HG03442 (cell line): ENCODE measurements around the gene OCIAD1.
"Not testable (repeated sequence)": the region's sequence is repeated elsewhere in the genome, so short reads cannot be mapped to it uniquely, and the experiment has no call there.

Experiments
- ATAC-seq: cut with Tn5 transposase; IDR thresholded peaks from one replicate; pipeline ENCODE4 v1.9.1; 2021; ENCODE audit warnings: mild to moderate bottlenecking, moderate library complexity; ENCODE audit not compliant: unreplicated experiment

The OCIAD1 gene

DNA sequence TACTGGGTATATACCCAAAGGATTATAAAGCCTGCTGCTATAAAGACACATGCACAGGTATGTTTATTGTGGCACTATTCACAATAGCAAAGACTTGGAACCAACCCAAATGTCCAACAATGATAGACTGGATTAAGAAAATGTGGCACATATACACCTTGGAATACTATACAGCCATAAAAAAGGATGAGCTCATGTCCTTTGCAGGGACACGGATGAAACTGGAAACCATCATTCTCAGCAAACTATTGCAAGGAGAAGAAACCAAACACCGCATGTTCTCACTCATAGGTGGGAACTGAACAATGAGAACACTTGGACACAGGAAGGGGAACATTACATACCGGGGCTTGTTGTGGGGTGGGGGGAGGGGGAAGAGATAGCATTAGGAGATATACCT, 58.9 kb downstream of the OCIAD1 start:
- not testable (repeated sequence) for ATAC-seq

DNA sequence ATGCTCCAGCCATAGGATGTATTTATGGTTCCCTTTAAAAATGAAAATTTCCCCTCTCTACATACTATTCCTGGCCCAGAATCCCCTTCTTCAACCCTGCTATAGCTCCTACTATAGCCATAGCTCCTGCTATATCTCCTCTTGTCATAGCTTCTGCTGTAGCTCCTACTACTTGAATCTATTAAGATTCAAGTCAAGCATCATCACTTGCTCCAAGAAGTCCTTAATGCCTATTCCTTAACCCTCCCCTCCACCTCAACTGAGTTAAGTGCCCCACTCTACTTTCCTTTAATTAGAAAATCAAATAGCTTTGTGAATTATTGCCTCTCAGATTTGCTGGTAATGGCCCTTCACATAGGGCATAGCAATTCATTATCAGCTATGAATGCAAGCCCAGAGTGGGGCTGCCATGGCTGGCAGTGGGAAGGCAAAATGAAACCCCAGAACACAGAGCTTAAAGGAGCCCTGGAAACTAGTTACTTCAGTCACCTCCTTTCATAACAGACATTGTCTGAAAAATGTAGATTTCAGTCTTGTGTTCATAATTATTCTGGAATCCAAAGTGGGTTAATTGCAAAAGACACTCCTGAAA, 60.2 kb downstream of the OCIAD1 start:
- ATAC-seq: no peak

DNA sequence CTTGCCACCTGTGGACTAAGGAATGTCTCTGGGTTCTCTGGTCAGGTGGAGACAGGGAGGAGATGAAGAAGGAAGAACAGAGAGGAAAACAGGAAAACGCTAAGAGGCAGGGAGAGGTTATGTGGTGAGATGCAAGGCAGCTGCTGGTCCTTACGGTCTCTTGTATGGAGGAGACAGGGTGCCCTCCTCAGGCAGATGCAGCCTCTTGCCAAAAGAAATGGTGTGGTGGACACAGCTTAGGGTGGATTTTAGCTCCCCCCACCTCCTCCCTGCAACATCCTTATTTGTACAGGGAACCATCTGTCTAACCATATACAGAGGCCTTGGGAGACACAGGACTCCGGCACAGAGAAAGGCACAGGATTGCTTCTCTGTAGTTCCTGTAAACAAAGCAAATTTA, 66.0 kb downstream of the OCIAD1 start:
- ATAC-seq: no peak

DNA sequence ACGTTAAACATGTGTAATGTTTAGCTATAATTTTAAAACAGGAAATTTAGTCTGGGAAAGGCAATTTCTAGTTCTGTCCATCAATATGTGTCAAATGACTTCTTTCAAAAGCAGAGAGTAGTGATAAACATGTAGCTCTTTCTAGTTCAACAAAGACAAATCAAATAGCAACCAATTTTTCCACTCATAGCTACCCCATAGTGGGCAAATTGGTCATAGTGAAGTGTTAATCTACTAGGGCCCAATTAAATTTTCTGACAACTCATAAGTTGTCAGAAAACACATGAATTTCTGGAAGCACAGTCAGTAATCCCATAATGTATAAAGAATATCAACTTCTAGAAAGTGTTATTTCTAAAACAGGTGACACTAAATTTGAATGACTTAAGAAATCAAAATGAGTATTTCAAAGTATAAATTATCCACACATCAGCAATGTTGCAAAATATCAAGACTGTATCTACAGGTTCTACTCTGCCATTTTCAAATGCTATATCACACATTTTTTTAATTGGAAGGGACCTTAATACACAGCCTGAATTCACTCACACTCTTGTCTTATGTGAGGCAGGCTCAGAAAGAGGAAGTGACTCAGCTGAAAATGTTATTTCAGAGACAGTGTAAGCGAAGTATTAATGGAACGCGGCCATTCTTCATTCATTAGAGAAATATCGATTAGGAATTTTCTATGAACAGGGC, 68.0 kb downstream of the OCIAD1 start:
- ATAC-seq: peak; percentile 77

DNA sequence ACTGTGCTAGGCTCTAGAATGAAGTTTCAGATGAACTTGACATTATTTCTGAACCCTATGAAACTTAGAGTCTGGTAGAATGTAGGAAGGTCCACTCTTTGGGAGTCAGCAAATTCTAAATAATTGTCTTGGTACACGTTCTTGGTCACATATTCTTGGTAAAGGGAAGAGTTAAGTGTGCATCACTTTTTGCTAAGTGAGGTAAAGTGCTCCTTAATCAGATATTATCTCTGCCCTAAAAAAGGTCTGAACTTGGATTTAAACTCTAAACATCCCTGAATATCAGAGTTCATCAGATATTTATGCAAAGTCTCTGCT, 68.5 kb downstream of the OCIAD1 start:
- no peak for ATAC-seq

DNA sequence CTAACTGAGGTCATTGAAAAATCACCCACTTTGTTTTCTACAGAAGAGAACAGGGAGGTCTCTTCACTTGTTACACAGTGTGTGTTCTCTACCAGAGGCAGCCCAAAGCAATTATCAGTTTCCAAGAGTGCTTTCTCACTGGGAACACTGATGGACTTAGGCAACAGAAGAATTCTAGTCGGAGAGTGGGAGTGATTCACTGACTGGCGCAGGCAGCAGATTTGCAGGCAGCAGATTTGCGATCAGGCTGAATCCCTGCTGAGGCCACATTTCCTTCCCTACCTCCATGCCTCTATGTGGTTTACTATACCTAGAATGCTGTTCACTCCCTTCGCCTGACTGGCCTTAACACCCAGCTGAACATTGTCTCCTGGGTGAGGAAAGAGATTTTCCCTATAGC, 69.1 kb downstream of the OCIAD1 start:
- ATAC-seq: no peak

DNA sequence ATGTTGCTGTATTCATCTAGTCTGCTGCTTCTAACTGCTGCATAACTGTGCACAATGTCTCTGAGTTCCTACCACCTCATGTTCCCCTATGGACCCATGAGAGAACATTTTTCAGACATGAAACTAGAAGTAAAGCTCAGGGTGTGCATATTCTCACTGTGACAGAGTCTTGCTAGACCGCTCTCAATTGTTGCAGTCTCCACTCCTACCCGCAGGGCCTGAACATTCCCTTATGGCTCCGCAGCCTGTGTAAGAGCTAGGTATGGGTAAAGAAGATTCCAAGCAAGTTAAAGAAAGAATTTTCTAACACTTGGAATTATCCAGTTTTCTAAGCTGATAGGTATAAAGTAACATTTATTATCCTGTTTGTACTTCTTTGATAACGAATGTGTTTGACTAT, 70.3 kb downstream of the OCIAD1 start:
- ATAC-seq: no peak

DNA sequence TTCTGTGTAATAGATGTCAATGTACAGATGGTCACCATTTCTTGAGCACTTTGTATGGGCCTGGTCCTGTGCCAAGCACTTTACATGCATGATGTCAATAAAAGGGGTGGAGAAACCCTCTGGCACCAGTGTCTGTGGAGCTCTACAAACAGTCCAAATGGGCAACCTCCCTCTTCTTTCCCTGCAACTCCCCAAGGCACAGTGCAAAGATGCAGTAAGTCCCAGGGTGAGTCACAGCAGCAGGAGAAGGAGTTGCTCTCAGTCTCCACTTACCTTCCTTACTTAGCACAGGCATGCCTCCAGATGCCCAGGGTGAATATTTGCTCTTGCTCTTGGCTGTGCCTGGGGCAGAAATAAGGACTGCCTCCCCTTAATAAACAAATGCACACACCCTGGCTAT, 71.4 kb downstream of the OCIAD1 start:
- ATAC-seq: no peak

DNA sequence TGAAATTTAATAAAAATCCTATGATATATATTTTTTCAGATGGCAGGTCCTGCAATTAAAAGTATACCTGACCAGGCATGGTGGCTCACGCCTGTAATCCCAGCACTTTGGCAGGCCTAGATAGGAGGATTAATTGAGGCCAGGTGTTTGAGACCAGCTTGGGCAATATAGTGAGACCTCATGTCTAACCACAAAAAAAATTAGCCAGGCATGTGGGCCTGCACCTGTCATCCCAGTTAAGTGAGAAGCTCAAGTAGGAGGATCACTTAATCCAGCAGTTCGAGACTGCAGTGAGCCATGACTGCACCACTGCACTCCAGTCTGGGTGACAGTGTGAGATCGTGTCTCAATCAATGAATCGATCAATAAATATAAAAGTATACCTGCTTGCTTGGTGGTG, 73.2 kb downstream of the OCIAD1 start:
- ATAC-seq: no peak

DNA sequence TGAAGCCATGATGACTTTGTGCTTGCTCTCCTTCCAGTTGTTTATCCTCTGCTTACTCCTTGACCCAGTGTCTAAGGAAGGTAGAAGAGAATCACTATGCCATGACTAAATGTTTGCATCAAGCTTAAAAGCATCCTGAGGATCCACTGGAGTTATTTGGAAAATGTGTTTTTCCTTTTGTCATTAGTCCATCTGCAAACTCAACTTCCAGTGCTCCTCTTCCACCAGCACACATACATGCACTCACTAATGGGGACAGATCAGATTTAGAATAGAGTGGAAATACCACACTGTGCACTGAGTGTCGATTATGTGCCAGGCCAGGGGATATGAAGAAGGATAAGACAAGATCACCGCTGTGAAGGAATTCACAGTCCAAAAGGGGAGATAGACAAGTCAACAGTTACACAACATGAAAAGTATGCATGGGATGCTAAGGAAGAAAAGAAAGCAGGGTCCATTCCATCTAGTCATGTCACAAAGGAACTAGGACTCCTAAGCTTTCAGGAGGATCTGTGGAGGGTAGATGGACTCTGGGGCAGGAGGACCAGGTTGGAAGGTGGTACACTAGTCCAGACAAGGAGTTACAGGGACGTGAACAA, 73.8 kb downstream of the OCIAD1 start:
- ATAC-seq: no peak

DNA sequence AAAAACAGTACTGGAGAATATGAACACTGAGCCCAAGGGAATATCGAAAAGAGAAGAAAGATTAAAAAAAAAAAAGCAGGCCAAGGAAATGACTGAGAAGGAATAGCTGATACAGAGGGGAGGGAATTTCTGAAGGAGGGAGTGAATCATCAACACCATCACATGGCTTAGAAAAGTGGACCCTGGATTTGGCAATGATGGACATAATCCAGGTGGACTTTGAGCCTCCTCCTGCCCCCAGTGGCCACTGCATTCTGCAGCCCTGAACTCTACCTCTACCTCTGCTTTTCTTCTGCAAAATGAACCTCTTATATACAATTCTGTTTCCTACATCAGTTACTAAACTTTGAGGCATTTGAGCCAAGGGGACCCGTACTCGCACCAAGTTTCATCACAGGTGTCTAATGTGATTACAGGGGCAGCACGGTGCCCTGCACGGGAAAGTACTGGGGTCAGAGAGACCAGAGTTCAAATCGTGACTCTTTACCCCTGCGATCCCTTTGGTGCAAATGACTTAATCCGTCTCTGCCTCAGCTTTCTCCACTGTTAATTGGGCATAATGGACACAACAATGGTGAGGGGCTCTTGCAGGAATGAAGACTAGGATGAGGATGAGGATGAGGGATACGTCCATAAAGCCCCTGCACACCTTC, 74.6 kb downstream of the OCIAD1 start:
- no peak for ATAC-seq

DNA sequence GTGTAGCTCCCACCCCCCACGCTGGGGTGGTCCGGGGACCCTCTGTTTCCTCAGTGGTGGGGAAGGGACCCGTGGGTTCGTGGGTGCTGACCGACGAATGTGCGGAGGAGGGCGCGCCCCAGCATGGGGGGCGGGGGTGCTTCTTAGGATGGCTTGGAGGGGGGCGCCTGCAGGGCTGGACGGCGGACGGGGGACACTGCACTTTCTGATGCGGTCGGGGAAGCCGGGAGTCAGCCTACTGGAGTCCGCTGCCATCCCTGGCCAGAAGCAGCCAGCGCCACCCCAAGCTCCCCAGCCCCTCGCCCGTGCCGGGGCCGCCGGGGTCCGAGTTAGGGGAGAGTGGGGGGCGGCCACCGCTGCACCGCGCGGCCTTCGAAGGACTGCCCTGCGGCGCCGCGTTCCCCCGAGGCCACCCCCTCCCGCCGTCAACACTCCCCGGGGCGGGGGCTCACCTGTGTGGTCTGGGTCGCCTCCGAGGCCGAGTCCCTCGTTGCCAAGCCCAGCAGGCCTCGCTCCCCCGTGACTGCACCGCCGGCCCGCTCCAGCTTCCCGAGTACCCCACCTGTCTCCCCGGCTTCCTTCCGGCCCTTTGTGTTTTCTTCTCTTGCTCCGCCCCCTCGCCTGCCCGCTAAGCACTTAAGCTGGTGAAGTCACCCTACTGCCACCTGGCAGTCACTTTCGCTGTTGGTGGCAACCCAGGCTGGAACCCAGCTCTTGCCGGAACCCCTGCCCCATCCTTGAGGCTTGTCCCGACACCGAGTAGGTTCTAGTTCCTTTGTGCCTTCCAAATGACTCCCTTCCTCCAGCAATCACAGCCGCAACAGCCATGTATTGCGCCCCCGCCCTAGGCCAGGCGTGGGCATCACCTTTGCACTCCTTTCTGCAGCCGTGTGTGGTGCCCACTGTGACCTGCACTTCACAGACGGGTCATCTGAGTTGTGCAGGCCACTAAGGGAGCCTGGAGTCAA, 75.6 kb downstream of the OCIAD1 start, which contains the start of gene OCIAD2:
Gene OCIAD2 (minus strand): TSS at position 569 of the 968 bp plus-strand sequence. CDS start 2,225 bp downstream, outside the sequence.
- ATAC-seq: peak; percentile 81

DNA sequence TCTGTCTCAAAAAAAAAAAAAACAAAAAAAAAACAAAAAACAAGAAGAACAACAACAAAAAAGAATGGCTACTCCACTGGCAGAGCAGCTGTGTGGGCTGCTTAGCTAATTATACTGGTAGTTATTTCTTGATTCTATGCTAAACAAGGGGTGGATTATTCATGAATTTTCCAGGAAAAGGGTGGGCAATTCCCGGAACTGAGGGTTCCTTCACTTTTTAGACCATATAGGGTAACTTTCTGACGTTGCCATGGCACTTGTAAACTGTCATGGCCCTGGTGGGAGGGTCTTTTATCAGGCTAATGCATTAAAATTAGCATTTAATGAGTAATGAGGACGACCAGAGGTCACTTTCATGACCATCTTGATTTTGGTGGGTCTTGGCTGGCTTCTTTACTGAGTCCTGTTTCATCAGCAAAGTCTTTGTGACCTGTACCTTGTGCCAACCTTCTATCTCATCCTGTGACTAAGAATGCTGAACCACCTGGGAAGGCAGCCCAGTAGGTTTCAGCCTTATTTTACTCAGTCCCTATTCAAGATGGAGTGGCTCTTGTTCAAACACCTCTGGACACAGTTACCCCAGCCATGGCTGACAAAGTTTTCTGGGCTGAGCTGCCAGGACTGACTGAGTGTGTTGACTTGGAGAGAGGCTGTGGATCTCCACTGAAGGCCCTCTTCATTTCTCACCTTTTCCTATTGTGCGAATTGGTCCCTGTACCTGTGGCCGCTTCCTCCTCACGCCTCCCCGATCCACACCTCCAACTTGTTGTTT, 77.0 kb downstream of the OCIAD1 start:
- ATAC-seq: no peak

DNA sequence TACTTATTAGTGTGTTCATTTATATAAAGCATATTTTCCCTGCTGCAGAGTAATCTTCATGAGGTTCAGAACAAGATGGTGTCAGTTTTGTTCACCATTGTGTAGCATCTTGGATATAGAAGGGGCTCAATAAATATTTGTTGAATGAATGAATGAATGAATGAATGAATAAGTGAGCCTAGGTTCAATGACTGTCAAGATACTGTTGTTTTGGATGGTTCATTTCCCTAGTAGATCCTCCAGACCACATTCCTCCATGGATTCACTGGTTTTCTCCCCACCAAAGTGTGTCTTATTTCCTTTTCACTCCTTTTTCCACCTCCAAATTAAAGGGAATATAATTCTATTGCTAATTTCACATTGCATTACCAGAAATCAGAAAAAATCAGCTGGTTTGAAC, 77.8 kb downstream of the OCIAD1 start:
- ATAC-seq: no peak

DNA sequence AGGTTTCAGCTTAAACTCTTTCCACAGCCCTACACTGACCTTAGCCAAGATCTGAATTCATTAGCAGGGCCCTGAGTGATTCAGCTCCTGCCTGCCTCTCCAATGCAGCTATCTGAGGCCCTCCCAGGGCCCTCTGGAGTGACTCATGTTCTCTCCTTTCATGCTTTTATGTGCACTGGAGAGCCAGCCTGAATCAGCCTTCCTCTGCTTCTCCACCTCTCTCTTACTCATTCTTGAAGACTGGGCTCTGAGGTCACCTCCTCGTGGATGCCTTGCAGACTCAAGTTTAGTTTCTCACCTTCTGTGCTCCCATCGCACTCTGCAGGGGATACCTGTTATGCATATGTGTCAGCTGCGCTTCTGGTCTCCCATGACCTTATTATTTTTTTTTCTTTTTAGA, 78.8 kb downstream of the OCIAD1 start:
- peak; percentile 34 for ATAC-seq

DNA sequence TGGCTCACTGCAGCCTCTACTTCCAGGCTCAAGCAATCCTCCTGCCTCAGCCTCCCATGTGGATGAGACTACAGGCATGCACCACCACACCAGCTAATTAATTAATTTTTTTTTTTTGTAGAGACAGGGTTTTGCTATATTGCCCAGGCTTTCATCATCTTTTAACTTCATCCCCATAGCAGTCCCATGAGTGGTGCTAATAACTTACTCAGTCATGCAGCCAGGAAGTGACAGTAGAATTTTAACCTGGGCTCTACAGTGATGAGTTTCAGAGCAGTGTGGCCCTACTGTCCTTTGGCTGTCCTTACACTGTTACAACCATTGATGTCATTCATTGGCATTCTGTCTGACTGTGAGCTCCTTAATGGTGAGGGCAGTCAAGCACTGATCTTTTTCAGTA, 79.6 kb downstream of the OCIAD1 start:
- no peak for ATAC-seq
